Activated CD4-positive, alpha-beta T cell treated with anti-CD3 and anti-CD28 coated beads for 24 hours (primary cell): ENCODE data around the gene CHPF2.

Experiments used
- DNase-seq, 2 donors: peaks; one replicate each; pipeline ENCODE4 v3.0.0-alpha.2; 2020; ENCODE audit warnings: low read depth in 2 of 2

Gene CHPF2

GRCh38 chr7:151265351-151265931, 33.2 kb downstream of the CHPF2 start:
- no peak for DNase-seq

GRCh38 chr7:151269511-151269910, 37.2 kb downstream of the CHPF2 start:
- DNase-seq: no peak

GRCh38 chr7:151271699-151272355, 39.5 kb downstream of the CHPF2 start:
- no peak for DNase-seq

GRCh38 chr7:151272405-151272804, 40.1 kb downstream of the CHPF2 start:
- no peak for DNase-seq

GRCh38 chr7:151272877-151273276, 40.6 kb downstream of the CHPF2 start:
- DNase-seq: no peak

GRCh38 chr7:151273651-151274390, 41.5 kb downstream of the CHPF2 start:
- DNase-seq: no peak

GRCh38 chr7:151274396-151274795, 42.1 kb downstream of the CHPF2 start:
- DNase-seq: no peak

- no peak for DNase-seq
Observed at GRCh38 chr7:151274936-151275812, 42.9 kb downstream of the CHPF2 start.

GRCh38 chr7:151275813-151276577, 43.7 kb downstream of the CHPF2 start:
- no peak for DNase-seq

GRCh38 chr7:151276666-151277590, 44.6 kb downstream of the CHPF2 start:
- DNase-seq: peak; percentile 46 to 54

- DNase-seq: no peak
Observed at GRCh38 chr7:151277631-151278030, 45.3 kb downstream of the CHPF2 start.

- DNase-seq: no peak
Observed at GRCh38 chr7:151278949-151279348, 46.7 kb downstream of the CHPF2 start.

- DNase-seq: no peak
Observed at GRCh38 chr7:151279868-151280267, 47.6 kb downstream of the CHPF2 start.

GRCh38 chr7:151280388-151281019, 48.2 kb downstream of the CHPF2 start:
- DNase-seq: no peak

- no peak for DNase-seq
Observed at GRCh38 chr7:151281686-151282085, 49.4 kb downstream of the CHPF2 start.

GRCh38 chr7:151282111-151282510, 49.8 kb downstream of the CHPF2 start:
- no peak for DNase-seq

- no peak for DNase-seq
Observed at GRCh38 chr7:151283302-151283701, 51.0 kb downstream of the CHPF2 start.

- no peak for DNase-seq
Observed at GRCh38 chr7:151286148-151286547, 53.9 kb downstream of the CHPF2 start.
